ENCODE data around the gene IRX4. TPM values are rescaled to one million over a fixed set of nuclear protein-coding genes. Genes with fewer than 3 reads are reported as not detected.

IRX4 gene
- total and polyA plus RNA-seq, 2 experiments from 2014 or later, result 208 to 308 TPM

DNA sequence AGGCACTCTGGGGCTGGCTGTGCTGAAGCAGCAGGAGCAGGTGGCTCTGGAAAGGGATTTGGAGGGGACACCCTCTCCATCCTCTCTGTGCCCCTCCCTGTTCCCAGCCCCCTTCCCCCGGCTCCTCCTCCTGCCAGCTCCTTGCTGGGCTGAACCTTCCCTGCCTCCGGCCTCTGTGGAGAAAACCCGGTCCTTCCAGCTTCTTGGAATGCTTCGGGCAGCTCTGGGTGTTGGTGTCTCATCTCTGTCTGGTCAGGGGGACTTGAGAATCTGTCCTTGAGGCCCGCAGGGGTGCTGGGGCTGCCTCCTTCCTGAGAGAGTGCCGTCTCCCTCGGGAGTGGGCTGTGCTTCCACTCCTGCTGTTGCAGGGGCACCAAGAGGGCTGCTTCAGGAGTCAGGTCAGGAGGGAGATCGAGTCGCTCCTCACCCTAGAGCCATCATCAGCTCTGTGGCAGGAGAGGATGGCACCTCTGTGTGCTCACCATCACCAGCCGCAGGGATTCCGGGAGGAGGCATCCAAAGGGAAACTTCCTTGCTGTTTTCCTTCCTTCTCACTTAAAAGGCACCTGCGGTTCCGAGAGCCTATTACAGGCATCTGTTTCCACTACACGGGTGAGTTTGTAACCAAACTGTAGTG, 50.9 kb downstream of the IRX4 start:
- DNase-seq (ENCODE audit: low read depth in 1 of 2, low spot score in 1 of 2), result no peak
- peaks cover 49% of the 10 kb centered on the region for H3K4me1 ChIP-seq (ENCODE audit: low read depth)
- H3K36me3 ChIP-seq, result no peaks in the 10 kb centered on the region
- TF ChIP-seq, protein P1, sequence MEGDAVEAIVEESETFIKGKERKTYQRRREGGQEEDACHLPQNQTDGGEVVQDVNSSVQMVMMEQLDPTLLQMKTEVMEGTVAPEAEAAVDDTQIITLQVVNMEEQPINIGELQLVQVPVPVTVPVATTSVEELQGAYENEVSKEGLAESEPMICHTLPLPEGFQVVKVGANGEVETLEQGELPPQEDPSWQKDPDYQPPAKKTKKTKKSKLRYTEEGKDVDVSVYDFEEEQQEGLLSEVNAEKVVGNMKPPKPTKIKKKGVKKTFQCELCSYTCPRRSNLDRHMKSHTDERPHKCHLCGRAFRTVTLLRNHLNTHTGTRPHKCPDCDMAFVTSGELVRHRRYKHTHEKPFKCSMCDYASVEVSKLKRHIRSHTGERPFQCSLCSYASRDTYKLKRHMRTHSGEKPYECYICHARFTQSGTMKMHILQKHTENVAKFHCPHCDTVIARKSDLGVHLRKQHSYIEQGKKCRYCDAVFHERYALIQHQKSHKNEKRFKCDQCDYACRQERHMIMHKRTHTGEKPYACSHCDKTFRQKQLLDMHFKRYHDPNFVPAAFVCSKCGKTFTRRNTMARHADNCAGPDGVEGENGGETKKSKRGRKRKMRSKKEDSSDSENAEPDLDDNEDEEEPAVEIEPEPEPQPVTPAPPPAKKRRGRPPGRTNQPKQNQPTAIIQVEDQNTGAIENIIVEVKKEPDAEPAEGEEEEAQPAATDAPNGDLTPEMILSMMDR (IDR thresholded peaks at IDR 0.05; ENCODE audit: low read depth, low read length), result no peak
- H3K9me3 ChIP-seq (ENCODE audit: low read depth), result no peaks in the 10 kb centered on the region
- H3K27ac ChIP-seq, result peak overlapping the region; percentile 71
- H3K4me3 ChIP-seq, result no peak overlapping the region
- no peaks in the 10 kb centered on the region for H3K27me3 ChIP-seq

DNA sequence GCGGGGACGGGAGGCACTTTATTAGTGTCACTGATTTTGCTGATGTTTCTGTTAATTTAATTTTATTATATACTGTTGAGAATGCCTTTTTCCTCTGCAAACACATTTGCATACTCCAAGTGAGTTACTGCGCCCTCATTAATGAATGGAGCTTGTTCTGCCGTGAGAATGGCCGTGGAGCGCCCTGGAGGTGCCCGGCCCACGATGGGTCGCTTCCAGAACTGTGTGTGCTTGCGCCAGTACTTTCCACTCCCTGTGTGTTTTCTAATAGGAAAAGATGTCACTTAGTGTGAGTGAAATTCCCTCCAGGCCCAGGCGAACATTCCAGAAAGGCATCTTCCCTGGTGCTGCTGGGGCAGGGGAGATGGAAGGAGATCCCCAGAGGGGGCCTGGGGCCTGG, 51.5 kb downstream of the IRX4 start:
- H3K9me3 ChIP-seq (ENCODE audit: low read depth), result no peaks in the 10 kb centered on the region
- no peaks in the 10 kb centered on the region for H3K36me3 ChIP-seq
- H3K27ac ChIP-seq, result peak overlapping the region; percentile 71
- H3K4me3 ChIP-seq, result no peak overlapping the region
- peaks cover 46% of the 10 kb centered on the region for H3K4me1 ChIP-seq (ENCODE audit: low read depth)
- TF ChIP-seq, protein P1 (IDR thresholded peaks at IDR 0.05; ENCODE audit: low read depth, low read length), result no peak
- H3K27me3 ChIP-seq, result no peaks in the 10 kb centered on the region
- no peak for DNase-seq (ENCODE audit: low read depth in 1 of 2, low spot score in 1 of 2)

DNA sequence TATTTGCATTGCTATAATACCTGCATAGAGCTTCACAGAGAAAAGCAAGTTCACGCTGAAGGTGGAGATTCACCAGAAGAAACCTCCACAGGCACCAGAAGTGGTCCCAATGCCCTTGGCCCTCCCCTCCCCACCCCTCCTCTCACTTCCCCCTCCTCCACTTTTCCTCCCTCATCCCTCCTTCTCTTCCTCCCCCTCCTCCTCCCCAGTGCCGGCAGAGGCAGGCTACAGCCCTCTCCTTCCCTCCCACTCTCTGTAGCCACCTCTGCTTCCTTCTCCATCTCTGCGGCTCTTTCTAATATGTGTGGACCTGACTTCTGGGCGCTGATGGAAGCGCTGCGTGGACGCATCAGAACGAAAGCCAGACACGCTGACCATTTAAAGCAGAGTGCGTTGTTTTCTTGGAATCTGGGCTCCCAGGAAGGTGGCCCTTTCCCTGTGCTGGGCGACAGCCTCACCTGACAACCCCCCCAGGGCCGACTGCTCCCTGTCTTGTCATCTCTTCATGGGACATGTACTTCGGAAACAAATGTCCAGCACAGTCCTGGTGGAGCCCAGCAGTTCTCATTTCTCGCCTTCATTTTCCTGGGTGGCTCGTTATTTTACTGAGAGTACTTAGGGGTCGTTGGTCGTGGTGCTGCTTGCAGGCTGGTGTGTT, 52.0 kb downstream of the IRX4 start:
- Histone ChIP-seq H3K36me3 (no peaks in the 10 kb centered on the region), H3K9me3 (ENCODE audit: low read depth) (no peaks in the 10 kb centered on the region), H3K4me3 (no peak overlapping the region), H3K4me1 (ENCODE audit: low read depth) (peaks cover 40% of the 10 kb centered on the region), H3K27ac (peak overlapping the region; percentile 71), H3K27me3 (no peaks in the 10 kb centered on the region)
- no peak for DNase-seq (ENCODE audit: low read depth in 1 of 2, low spot score in 1 of 2)
- TF ChIP-seq, protein P1 (IDR thresholded peaks at IDR 0.05; ENCODE audit: low read depth, low read length), result no peak

DNA sequence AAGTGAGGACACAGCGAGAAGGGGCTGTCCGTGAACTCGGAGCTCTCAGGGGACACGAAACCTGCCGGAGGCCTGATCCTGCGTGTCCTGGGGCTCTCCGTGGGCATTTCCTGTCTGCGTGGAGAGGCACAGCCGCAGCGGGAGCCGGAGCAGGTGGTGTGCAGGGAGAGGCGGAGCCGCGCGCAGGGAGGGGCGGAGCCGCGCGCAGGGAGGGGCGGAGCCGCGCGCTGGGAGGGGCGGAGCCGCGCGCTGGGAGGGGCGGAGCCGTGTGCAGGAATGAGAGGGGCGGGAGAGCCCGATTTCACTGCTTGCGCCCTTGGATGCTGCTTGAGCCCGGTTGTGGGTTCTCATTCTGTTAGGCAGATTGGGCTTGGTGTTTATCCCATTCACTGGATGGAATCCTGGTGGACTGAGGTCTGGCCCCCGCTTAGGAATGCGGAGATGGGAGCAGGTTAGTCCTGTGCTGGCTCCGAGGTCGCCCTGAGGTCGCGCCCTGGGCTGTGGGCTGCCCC, 54.8 kb downstream of the IRX4 start:
- H3K9me3 ChIP-seq (ENCODE audit: low read depth), result no peaks in the 10 kb centered on the region
- peak in 1 of 2 donors; percentile 2 for DNase-seq (ENCODE audit: low read depth in 1 of 2, low spot score in 1 of 2)
- H3K4me1 ChIP-seq (ENCODE audit: low read depth), result peaks cover 20% of the 10 kb centered on the region
- H3K4me3 ChIP-seq, result no peak overlapping the region
- TF ChIP-seq, protein P1 (IDR thresholded peaks at IDR 0.05; ENCODE audit: low read depth, low read length), result no peak
- no peak overlapping the region for H3K27ac ChIP-seq
- H3K36me3 ChIP-seq, result peaks cover 5% of the 10 kb centered on the region
- H3K27me3 ChIP-seq, result no peaks in the 10 kb centered on the region

Other genes starting within 250 kb of the IRX4 start
- gene MRPL36, start 83.1 kb downstream of the IRX4 start, total RNA-seq, result 73.9 and 101 TPM in 2 replicates
- 195 and 206 TPM in 2 replicates for gene MRPL36, start 83.1 kb downstream of the IRX4 start, polyA plus RNA-seq
- gene NDUFS6, start 81.5 kb downstream of the IRX4 start, total RNA-seq, result 141 and 286 TPM in 2 replicates
- 281 and 371 TPM in 2 replicates for gene NDUFS6, start 81.5 kb downstream of the IRX4 start, polyA plus RNA-seq